Germinal center (tissue), 1 donor: ENCODE measurements around the gene RAB6A.

Experiments
- DNase-seq: peaks from one replicate; pipeline ENCODE4 v3.0.0; 2012; ENCODE audit warnings: mixed read lengths, low spot score

Gene RAB6A

GRCh38 chr11:73652856-73653559 lies 107.9 kb downstream of the RAB6A start:
- no peak for DNase-seq

GRCh38 chr11:73652046-73652730 lies 108.7 kb downstream of the RAB6A start:
- no peak for DNase-seq

- no peak for DNase-seq
Measured at GRCh38 chr11:73651661-73652045, 109.2 kb downstream of the RAB6A start.

- DNase-seq, result no peak
Measured at GRCh38 chr11:73651252-73651651, 109.6 kb downstream of the RAB6A start.

- DNase-seq, result no peak
Measured at GRCh38 chr11:73650400-73650799, 110.5 kb downstream of the RAB6A start.

- DNase-seq, result no peak
Measured at GRCh38 chr11:73649206-73649605, 111.7 kb downstream of the RAB6A start.

- no peak for DNase-seq
Measured at GRCh38 chr11:73648571-73649046, 112.3 kb downstream of the RAB6A start.

- DNase-seq, result no peak
Measured at GRCh38 chr11:73648121-73648520, 112.8 kb downstream of the RAB6A start.

GRCh38 chr11:73647459-73648100 lies 113.3 kb downstream of the RAB6A start:
- DNase-seq, result peak; percentile 93

GRCh38 chr11:73645972-73646631 lies 114.8 kb downstream of the RAB6A start, which contains the start of gene PLEKHB1:
PLEKHB1 (plus strand) TSS chr11:73646581; CDS start chr11:73646609, 28 bp downstream.
- no peak for DNase-seq

GRCh38 chr11:73645121-73645969 lies 115.5 kb downstream of the RAB6A start:
- DNase-seq, result no peak

- no peak for DNase-seq
Measured at GRCh38 chr11:73641668-73642067, 119.2 kb downstream of the RAB6A start.

- DNase-seq, result no peak
Measured at GRCh38 chr11:73640592-73640991, 120.3 kb downstream of the RAB6A start.

GRCh38 chr11:73637012-73637411 lies 123.9 kb downstream of the RAB6A start:
- no peak for DNase-seq

- DNase-seq, result no peak
Measured at GRCh38 chr11:73636249-73636648, 124.6 kb downstream of the RAB6A start.

GRCh38 chr11:73635721-73636120 lies 125.2 kb downstream of the RAB6A start:
- DNase-seq, result no peak

- no peak for DNase-seq
Measured at GRCh38 chr11:73633999-73634398, 126.9 kb downstream of the RAB6A start.

- DNase-seq, result no peak
Measured at GRCh38 chr11:73632996-73633395, 127.9 kb downstream of the RAB6A start.

GRCh38 chr11:73629907-73630306 lies 131.0 kb downstream of the RAB6A start:
- DNase-seq, result no peak

GRCh38 chr11:73625696-73626318 lies 135.1 kb downstream of the RAB6A start:
- DNase-seq, result peak; percentile 85
